SK-N-SH (cell line): ENCODE data around the gene NAA10. TPM values are rescaled to one million over a fixed set of nuclear protein-coding genes. Genes with fewer than 3 reads are reported as not detected.

Experiments used
- CTCF ChIA-PET: fragments of 300-600, 350-600 bp; formaldehyde crosslinking; extraction: SDS; loops from one replicate; lab custom pipeline; 2021; lab: Yijun Ruan, JAX
- POLR2A ChIA-PET: fragments of 350-600 bp; sonication (Branson Sonifier 250); formaldehyde crosslinking; extraction: SDS; loops from one replicate; lab custom pipeline; 2020; ENCODE audit warnings: antibody characterized with exemption, inconsistent platforms; lab: Yijun Ruan, JAX
- DNase-seq: peaks from one replicate; pipeline ENCODE4 v3.0.0; 2012
- H2AFZ ChIP-seq: fragments of 200-600 bp; sonication (generic); 2 replicates; pipeline ENCODE4 v1.8.1; 2016; ENCODE audit warnings: antibody characterized with exemption, mild to moderate bottlenecking, low read depth
- H3F3A ChIP-seq: fragments of 200-600 bp; sonication (generic); replicated peaks from 2 replicates; pipeline ENCODE3; 2016; ENCODE audit warnings: antibody characterized with exemption, mild to moderate bottlenecking; ENCODE audit not compliant: insufficient read depth
- H3K27ac ChIP-seq, 2 experiments: fragments of 200-500 bp in 1 of 2; fragments of 200-600 bp in 1 of 2; sonication (Bioruptor generic) in 1 of 2; sonication (generic), shearing (Covaris generic) in 1 of 2; 2 replicates each; pipeline versions ENCODE4 v1.5.1 to v1.6.1; 2014 to 2016; ENCODE audit warnings: low read depth in 2 of 2, inconsistent platforms in 1 of 2, low read length in 1 of 2, mild to moderate bottlenecking in 1 of 2, mixed read lengths in 1 of 2
- H3K27me3 ChIP-seq: fragments of 200-600 bp; sonication (generic), shearing (Covaris generic); 2 replicates; pipeline ENCODE4 v1.6.1; 2016; ENCODE audit warnings: mixed run types; ENCODE audit not compliant: insufficient read depth
- H3K36me3 ChIP-seq, 2 experiments: fragments of 200-500 bp in 1 of 2; fragments of 200-600 bp in 1 of 2; sonication (Bioruptor generic) in 1 of 2; sonication (generic) in 1 of 2; replicated peaks in 1 of 2; 2 replicates each; pipeline versions ENCODE3 to v1.5.1; 2014 to 2016; ENCODE audit warnings: low read length in 1 of 2, mild to moderate bottlenecking in 1 of 2; ENCODE audit not compliant: insufficient read depth in 2 of 2, control insufficient read depth in 1 of 2
- H3K4me1 ChIP-seq, 2 experiments: fragments of 200-500 bp in 1 of 2; fragments of 200-600 bp in 1 of 2; sonication (Bioruptor generic) in 1 of 2; sonication (generic), shearing (Covaris generic) in 1 of 2; 2 replicates each; pipeline versions ENCODE4 v1.5.1 to v1.6.1; 2014 to 2016; ENCODE audit warnings: low read depth in 1 of 2, low read length in 1 of 2, mixed run types in 1 of 2; ENCODE audit not compliant: insufficient read depth in 2 of 2, control insufficient read depth in 1 of 2
- H3K4me2 ChIP-seq: fragments of 200-600 bp; sonication (generic), shearing (Covaris generic); 2 replicates; pipeline ENCODE4 v1.6.1; 2017; ENCODE audit warnings: mixed run types
- H3K4me3 ChIP-seq, 2 experiments: fragments of 200-500 bp in 1 of 2; fragments of 200-600 bp in 1 of 2; sonication (Bioruptor generic) in 1 of 2; sonication (generic), shearing (Covaris generic) in 1 of 2; 2 replicates each; pipeline versions ENCODE4 v1.5.1 to v1.8.1; 2014 to 2016; ENCODE audit warnings: low read depth in 2 of 2, inconsistent platforms in 1 of 2, low read length in 1 of 2, mild to moderate bottlenecking in 1 of 2, mixed read lengths in 1 of 2, moderate library complexity in 1 of 2
- H3K79me2 ChIP-seq: fragments of 200-600 bp; sonication (generic); 2 replicates; pipeline ENCODE4 v1.8.1; 2017; ENCODE audit warnings: mild to moderate bottlenecking; ENCODE audit not compliant: insufficient read depth
- H3K9ac ChIP-seq: fragments of 200-600 bp; sonication (generic); 2 replicates; pipeline ENCODE4 v1.6.1; 2017; ENCODE audit warnings: mixed run types
- H3K9me2 ChIP-seq: fragments of 200-600 bp; sonication (generic); 2 replicates; pipeline ENCODE4 v1.6.1; 2017; ENCODE audit warnings: mixed run types
- H3K9me3 ChIP-seq: fragments of 200-600 bp; sonication (generic); 2 replicates; pipeline ENCODE4 v1.6.1; 2017; ENCODE audit warnings: mixed run types, mild to moderate bottlenecking, moderate library complexity
- H4K20me1 ChIP-seq: fragments of 200-600 bp; sonication (generic); 2 replicates; pipeline ENCODE4 v1.6.1; 2017; ENCODE audit warnings: mild to moderate bottlenecking, mixed run types; ENCODE audit not compliant: insufficient read depth
- JUND ChIP-seq: IDR thresholded peaks from 2 replicates; pipeline ENCODE4 v1.4.0; 2012
- MAX ChIP-seq: IDR thresholded peaks from 2 replicates; pipeline ENCODE4 v1.4.0; 2012; ENCODE audit warnings: low read depth
- RCOR1 ChIP-seq: fragments of 150-350 bp; IDR thresholded peaks from 2 replicates; pipeline ENCODE4 v1.6.1; 2017; ENCODE audit warnings: antibody characterized with exemption, low read length
- SMC3 ChIP-seq: IDR thresholded peaks from 2 replicates; pipeline ENCODE4 v1.6.1; 2012; ENCODE audit warnings: low read depth, low read length, improper control_type of control experiment
- TAF1 ChIP-seq: IDR thresholded peaks from 2 replicates; pipeline ENCODE4 v1.6.1; 2012; ENCODE audit warnings: low read depth, mild to moderate bottlenecking, low read length, moderate library complexity, borderline replicate concordance
- WGBS: methylation state at CpG from one replicate; pipeline ENCODE4 v1.1.6; 2017; ENCODE audit warnings: low lambda C conversion rate; 5-methylcytosine and 5-hydroxymethylcytosine counted together
- polyA plus RNA-seq, 3 experiments: library from polyadenylated mRNA; depleted of rRNA; stranded (reverse); fragments of >200 nt; gene quantifications; 2 replicates each; pipeline ENCODE4 v1.2.3, GENCODE V29; 2012

NAA10 gene
- polyA plus RNA-seq, 1 of the 3 experiments (the other 2 are of a cell fraction), result 229 TPM

GRCh38 chrX:153926858-153927671, 7.8 kb downstream of the NAA10 start:
- peak overlapping the region; percentile 57; the same call in 1 of the 2 replicates for H2AFZ ChIP-seq
- ChIA-PET POLR2A (interaction anchor here (0.6 to 1.7 kb wide), 11 partner anchors 13 to 500 kb away, joined by 3 to 9 read pairs (median 3); partner anchors contain the start of gene RENBP), CTCF (interaction anchor here (1.1 to 16.7 kb wide), 9 partner anchors 10 to 163 kb away, joined by 3 to 271 read pairs (median 3); partner anchors contain the start of genes PLXNB3 and RENBP)
- peaks cover 0 to 60% of the 10 kb centered on the region in 2 experiments; a peak in 1 of 4 replicates for H3K4me1 ChIP-seq
- DNase-seq, result peak; percentile 69
- WGBS, result 54% methylated on average over 15 of the region's 31 CpGs
- peak overlapping the region; percentile 97 for H3K27ac ChIP-seq
- TF ChIP-seq JUND (no peak), RCOR1 (0 out of 2 replicates have a peak, but pooled peaks have one; percentile 7), TAF1 (peak; percentile 39; the same call in 1 of the 2 replicates), MAX (no peak; the same call in 1 of the 2 replicates)
- peak overlapping the region; percentile 99 for H3K4me2 ChIP-seq
- H3K9ac ChIP-seq, result peak overlapping the region; percentile 99
- H3K36me3 ChIP-seq, result peaks cover 5 to 26% of the 10 kb centered on the region in 2 experiments
- H3K9me3 ChIP-seq, result no peaks in the 10 kb centered on the region
- H4K20me1 ChIP-seq, result peaks cover 10% of the 10 kb centered on the region
- H3K9me2 ChIP-seq, result no peaks in the 10 kb centered on the region
- H3F3A ChIP-seq, result peaks cover 19% of the 10 kb centered on the region
- peaks cover 8% of the 10 kb centered on the region; the same call in 1 of the 2 replicates for H3K79me2 ChIP-seq
- H3K4me3 ChIP-seq, result peak overlapping the region; percentile 71 to 94
- peaks cover 5% of the 10 kb centered on the region; the same call in 1 of the 2 replicates for H3K27me3 ChIP-seq

- H3K27ac ChIP-seq, result peak overlapping the region; percentile 97; a peak in 3 of 4 replicates
- no peaks in the 10 kb centered on the region for H3K9me2 ChIP-seq
- no peak for TF ChIP-seq SMC3
- POLR2A ChIA-PET, result interaction anchor here (0.9 to 1.7 kb wide), 5 partner anchors 16 to 48 kb away, joined by 3 to 9 read pairs (median 5); partner anchors contain the start of gene RENBP
- peaks cover 5% of the 10 kb centered on the region; the same call in 1 of the 2 replicates for H3K79me2 ChIP-seq
- no peak for DNase-seq
- peaks cover 10% of the 10 kb centered on the region for H4K20me1 ChIP-seq
- H3K27me3 ChIP-seq, result peaks cover 5% of the 10 kb centered on the region; the same call in 1 of the 2 replicates
- peak overlapping the region; percentile 99 for H3K4me2 ChIP-seq
- 0% methylated on average over 1 of the region's 4 CpGs for WGBS
- H3K36me3 ChIP-seq, result peaks cover 3 to 20% of the 10 kb centered on the region in 2 experiments
- H3F3A ChIP-seq, result peaks cover 19% of the 10 kb centered on the region
- H3K9ac ChIP-seq, result 0 out of 2 replicates have a peak overlapping the region, but pooled peaks have one; percentile 99
- H2AFZ ChIP-seq, result no peak overlapping the region
- H3K4me3 ChIP-seq, result no peak overlapping the region; a peak in 1 of 4 replicates
- H3K4me1 ChIP-seq, result peaks cover 0 to 66% of the 10 kb centered on the region in 2 experiments; a peak in 1 of 4 replicates
- no peaks in the 10 kb centered on the region for H3K9me3 ChIP-seq
- CTCF ChIA-PET, result interaction anchor here (1.1 to 16.7 kb wide), 8 partner anchors 12 to 163 kb away, joined by 3 to 271 read pairs (median 4); partner anchors contain the start of genes PLXNB3 and RENBP
Observed at GRCh38 chrX:153926552-153926857, 8.3 kb downstream of the NAA10 start.
